Astrocyte of the cerebellum (primary cell): Measurements from ENCODE around the gene EFEMP2.
A peak's percentile ranks its signal among the peaks of the same experiment; 100 is the strongest.
"Not testable (repeated sequence)": the region's sequence is repeated elsewhere in the genome, so short reads cannot be mapped to it uniquely, and the experiment has no call there.

Experiments used
- DNase-seq: peaks from one replicate; pipeline ENCODE4 v3.0.0-alpha.2; 2011; ENCODE audit warnings: low read depth
- H3K4me3 ChIP-seq: 2 replicates; pipeline ENCODE4 v1.5.1; 2011; ENCODE audit warnings: mild to moderate bottlenecking, low read depth, low read length, moderate library complexity
- in situ Hi-C: cut with HindIII; loops from 2 replicates; pipeline ENCODE4 v1.10.0; 2017; ENCODE audit warnings: low sequenced_read_pairs
- TF ChIP-seq, protein P1 (sequence below): IDR thresholded peaks from 2 replicates; pipeline ENCODE4 v1.5.1; 2012; ENCODE audit warnings: low read length, low read depth, moderate library complexity, mild to moderate bottlenecking; ENCODE audit errors: missing control alignments

Gene EFEMP2

GRCh38 chr11:65847746-65848145 is 24.9 kb downstream of the EFEMP2 start:
- TF ChIP-seq, protein P1, sequence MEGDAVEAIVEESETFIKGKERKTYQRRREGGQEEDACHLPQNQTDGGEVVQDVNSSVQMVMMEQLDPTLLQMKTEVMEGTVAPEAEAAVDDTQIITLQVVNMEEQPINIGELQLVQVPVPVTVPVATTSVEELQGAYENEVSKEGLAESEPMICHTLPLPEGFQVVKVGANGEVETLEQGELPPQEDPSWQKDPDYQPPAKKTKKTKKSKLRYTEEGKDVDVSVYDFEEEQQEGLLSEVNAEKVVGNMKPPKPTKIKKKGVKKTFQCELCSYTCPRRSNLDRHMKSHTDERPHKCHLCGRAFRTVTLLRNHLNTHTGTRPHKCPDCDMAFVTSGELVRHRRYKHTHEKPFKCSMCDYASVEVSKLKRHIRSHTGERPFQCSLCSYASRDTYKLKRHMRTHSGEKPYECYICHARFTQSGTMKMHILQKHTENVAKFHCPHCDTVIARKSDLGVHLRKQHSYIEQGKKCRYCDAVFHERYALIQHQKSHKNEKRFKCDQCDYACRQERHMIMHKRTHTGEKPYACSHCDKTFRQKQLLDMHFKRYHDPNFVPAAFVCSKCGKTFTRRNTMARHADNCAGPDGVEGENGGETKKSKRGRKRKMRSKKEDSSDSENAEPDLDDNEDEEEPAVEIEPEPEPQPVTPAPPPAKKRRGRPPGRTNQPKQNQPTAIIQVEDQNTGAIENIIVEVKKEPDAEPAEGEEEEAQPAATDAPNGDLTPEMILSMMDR: no peak
- in situ Hi-C loops: no loop called here
- no peak overlapping the region for H3K4me3 ChIP-seq
- DNase-seq: no peak

- in situ Hi-C loops: no loop called here
- TF ChIP-seq, protein P1: no peak
- DNase-seq: no peak
- no peak overlapping the region for H3K4me3 ChIP-seq
These were observed 28.2 kb downstream of the EFEMP2 start for GRCh38 chr11:65844231-65844872.

- H3K4me3 ChIP-seq: no peak overlapping the region
- in situ Hi-C loops: no loop called here
- DNase-seq: no peak
- TF ChIP-seq, protein P1: no peak
These were observed 28.8 kb downstream of the EFEMP2 start for GRCh38 chr11:65843811-65844210.

- in situ Hi-C loops: no loop called here
- TF ChIP-seq, protein P1: no peak
These were observed 30.5 kb downstream of the EFEMP2 start for GRCh38 chr11:65842144-65842543.

DNA sequence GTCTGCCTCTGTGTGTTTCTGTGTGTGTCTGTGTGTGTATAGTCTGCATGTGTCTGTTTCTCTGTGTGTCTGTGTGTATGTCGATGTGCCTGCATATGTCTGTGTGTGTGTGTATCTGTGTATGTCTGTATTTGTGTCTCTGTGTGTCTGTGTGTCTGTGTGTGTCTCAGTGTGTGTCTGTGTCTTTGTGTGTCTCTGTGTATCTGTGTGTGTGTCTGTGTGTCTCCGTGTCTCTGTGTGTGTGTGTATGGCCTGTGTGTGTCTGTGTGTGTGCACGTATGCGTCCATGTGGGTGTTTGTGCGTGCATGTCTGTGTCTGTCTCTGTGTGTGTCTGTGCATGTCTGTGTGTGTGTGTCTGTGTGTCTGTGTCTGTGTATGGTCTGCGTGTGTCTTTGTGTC is 38.4 kb downstream of the EFEMP2 start:
- TF ChIP-seq, protein P1: no peak
- no peak for DNase-seq
- H3K4me3 ChIP-seq: peak overlapping the region; percentile 74
- in situ Hi-C loops: no loop called here

More at GRCh38 chr11:65842144-65842543, 30.5 kb downstream of the EFEMP2 start:
- H3K4me3 ChIP-seq: no peak overlapping the region
- no peak for DNase-seq

DNA sequence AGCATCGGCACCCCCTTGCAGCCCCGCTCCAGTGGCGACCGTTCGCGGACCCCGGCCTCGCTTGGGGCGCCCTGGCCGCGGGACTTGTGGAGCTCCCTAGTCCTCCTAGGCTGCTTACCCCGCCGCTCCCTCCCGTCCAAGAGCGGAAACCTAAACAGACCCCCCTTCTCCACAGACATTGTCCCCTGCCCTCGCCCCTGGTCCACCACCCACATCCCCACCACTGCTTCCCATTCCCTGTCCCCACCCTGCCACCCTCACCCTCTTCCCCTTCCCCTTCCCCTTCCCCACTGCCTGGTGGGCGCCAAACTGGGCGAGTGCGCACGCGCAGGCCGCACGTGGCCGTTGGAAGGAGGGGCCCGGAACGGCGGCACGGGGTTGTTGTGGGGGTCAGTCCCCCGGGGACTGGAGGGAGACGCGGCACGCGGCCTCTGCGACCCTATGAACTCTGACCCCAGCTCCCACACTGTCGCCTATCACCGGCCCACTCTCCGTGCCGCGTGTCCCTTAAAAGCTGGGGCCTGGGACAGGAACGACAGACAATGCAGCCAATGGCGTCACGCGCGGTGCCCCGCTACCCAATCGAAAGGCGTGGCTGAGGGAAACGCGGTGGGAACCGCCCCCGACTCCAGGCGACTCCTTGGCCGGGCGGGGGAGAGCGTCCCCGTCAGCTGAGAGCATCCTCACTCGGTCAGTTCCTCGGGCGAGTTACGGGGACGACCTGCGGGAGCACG is 39.1 kb downstream of the EFEMP2 start, which contains the start of gene SNX32:
TSS of gene SNX32 (plus strand) at position 667 of the 734 bp plus-strand sequence. CDS start 103 bp downstream, outside the sequence.
- H3K4me3 ChIP-seq: peak within 1 kb of the TSS; percentile 74
- in situ Hi-C loops: no loop called here
- peak; percentile 80 for DNase-seq
- TF ChIP-seq, protein P1: no peak

DNA sequence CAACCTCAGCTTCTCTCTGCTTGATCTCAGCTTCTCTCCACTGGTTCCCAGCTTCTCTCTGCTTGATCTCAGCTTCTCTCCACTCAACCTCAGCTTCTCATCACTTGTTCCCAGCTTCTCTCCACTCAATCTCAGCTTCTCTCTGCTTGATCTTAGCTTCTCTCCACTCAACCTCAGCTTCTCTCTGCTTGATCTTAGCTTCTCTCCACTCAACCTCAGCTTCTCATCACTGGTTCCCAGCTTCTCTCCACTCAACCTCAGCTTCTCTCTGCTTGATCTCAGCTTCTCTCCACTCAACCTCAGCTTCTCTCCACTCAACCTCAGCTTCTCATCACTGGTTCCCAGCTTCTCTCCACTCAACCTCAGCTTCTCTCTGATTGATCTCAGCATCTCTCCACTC is 40.4 kb downstream of the EFEMP2 start:
- in situ Hi-C loops: not testable (repeated sequence)

More for the DNA sequence above, 40.4 kb downstream of the EFEMP2 start:
- not testable (repeated sequence) for DNase-seq, H3K4me3 ChIP-seq
